GM23338 (cell line): ENCODE data around the gene OLIG3.
A peak's percentile ranks its signal among the peaks of the same experiment; 100 is the strongest.

Experiments
- CREB1 ChIP-seq: fragments of 250-450 bp; sonication (Bioruptor Pico); IDR thresholded peaks from 2 replicates; pipeline ENCODE4 v1.5.0; 2020; ENCODE audit warnings: low read depth, mild to moderate bottlenecking, moderate library complexity
- EZH2 ChIP-seq: fragments of 200-600 bp; sonication (generic); IDR thresholded peaks from one replicate; pipeline ENCODE4 v1.8.0; 2017; ENCODE audit warnings: antibody characterized with exemption, mild to moderate bottlenecking, low read depth; ENCODE audit not compliant: unreplicated experiment
- EZH2phosphoT487 ChIP-seq: fragments of 200-600 bp; sonication (generic); IDR thresholded peaks from one replicate; pipeline ENCODE4 v1.8.1; 2018; ENCODE audit warnings: antibody characterized with exemption; ENCODE audit not compliant: unreplicated experiment
- JUNB ChIP-seq: IDR thresholded peaks from one replicate; pipeline ENCODE4 v1.6.1; 2016; ENCODE audit warnings: antibody characterized with exemption; ENCODE audit not compliant: unreplicated experiment
- NANOG ChIP-seq: IDR thresholded peaks from 2 replicates; pipeline ENCODE4 v1.6.1; 2016; ENCODE audit warnings: antibody characterized with exemption, borderline replicate concordance
- POLR2AphosphoS5 ChIP-seq: IDR thresholded peaks from 2 replicates; pipeline ENCODE4 v1.6.1; 2016; ENCODE audit warnings: antibody characterized with exemption, low read depth
- TF ChIP-seq, protein P1 (sequence below), 2 experiments: fragments of 200-600 bp in 1 of 2; sonication (generic) in 1 of 2; conservative IDR thresholded peaks; 2 replicates each; pipeline versions ENCODE4 v1.5.1 to v1.6.1; 2016 to 2017; ENCODE audit warnings: antibody characterized with exemption in 2 of 2, low read depth in 2 of 2, mild to moderate bottlenecking in 2 of 2, moderate library complexity in 1 of 2
- TF ChIP-seq, protein P2 (sequence below): IDR thresholded peaks from one replicate; pipeline ENCODE4 v1.6.1; 2018; ENCODE audit warnings: antibody characterized with exemption; ENCODE audit not compliant: unreplicated experiment

DNA sequence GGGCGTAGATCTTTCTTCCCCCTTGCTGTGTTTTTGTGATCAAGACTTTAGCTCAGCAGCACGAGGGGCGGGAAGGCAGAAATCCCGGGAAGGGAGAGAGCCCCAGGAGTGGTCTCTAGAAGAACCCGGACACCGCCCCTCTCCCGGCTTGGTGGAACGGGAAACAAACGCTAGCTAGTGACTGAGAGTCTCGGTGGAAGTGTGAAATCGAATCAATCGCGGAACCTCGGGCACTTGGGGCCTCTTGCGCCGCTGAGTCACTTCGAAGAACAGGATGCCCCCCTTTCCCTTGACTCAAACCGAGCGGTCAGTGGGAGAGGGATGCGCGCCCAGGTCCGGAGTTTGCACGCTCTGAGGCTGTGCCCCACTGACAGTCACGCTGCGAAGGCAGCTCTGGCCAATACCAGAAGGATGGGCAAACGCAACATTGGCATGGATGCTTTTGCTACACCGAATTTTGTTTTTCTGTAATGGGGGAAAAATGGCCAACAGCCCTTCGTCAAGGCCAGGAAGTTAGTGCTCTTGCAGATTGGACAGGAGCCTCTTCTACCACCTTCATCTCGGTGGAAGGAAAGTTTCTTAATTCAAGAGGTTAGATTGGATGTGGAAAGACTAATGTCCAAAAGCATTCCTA, 1.6 kb upstream of the OLIG3 start:
- TF ChIP-seq, protein P1, sequence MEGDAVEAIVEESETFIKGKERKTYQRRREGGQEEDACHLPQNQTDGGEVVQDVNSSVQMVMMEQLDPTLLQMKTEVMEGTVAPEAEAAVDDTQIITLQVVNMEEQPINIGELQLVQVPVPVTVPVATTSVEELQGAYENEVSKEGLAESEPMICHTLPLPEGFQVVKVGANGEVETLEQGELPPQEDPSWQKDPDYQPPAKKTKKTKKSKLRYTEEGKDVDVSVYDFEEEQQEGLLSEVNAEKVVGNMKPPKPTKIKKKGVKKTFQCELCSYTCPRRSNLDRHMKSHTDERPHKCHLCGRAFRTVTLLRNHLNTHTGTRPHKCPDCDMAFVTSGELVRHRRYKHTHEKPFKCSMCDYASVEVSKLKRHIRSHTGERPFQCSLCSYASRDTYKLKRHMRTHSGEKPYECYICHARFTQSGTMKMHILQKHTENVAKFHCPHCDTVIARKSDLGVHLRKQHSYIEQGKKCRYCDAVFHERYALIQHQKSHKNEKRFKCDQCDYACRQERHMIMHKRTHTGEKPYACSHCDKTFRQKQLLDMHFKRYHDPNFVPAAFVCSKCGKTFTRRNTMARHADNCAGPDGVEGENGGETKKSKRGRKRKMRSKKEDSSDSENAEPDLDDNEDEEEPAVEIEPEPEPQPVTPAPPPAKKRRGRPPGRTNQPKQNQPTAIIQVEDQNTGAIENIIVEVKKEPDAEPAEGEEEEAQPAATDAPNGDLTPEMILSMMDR (conservative IDR thresholded peaks at IDR 0.05; ENCODE audit: low read depth in 2 of 2) = no peak
- TF ChIP-seq EZH2 (peak; percentile 68), POLR2AphosphoS5 (no peak), NANOG (no peak), CREB1 (CRISPR knock-in tag) (no peak), JUNB (no peak), EZH2phosphoT487 (peak; percentile 79)
- TF ChIP-seq, protein P2, sequence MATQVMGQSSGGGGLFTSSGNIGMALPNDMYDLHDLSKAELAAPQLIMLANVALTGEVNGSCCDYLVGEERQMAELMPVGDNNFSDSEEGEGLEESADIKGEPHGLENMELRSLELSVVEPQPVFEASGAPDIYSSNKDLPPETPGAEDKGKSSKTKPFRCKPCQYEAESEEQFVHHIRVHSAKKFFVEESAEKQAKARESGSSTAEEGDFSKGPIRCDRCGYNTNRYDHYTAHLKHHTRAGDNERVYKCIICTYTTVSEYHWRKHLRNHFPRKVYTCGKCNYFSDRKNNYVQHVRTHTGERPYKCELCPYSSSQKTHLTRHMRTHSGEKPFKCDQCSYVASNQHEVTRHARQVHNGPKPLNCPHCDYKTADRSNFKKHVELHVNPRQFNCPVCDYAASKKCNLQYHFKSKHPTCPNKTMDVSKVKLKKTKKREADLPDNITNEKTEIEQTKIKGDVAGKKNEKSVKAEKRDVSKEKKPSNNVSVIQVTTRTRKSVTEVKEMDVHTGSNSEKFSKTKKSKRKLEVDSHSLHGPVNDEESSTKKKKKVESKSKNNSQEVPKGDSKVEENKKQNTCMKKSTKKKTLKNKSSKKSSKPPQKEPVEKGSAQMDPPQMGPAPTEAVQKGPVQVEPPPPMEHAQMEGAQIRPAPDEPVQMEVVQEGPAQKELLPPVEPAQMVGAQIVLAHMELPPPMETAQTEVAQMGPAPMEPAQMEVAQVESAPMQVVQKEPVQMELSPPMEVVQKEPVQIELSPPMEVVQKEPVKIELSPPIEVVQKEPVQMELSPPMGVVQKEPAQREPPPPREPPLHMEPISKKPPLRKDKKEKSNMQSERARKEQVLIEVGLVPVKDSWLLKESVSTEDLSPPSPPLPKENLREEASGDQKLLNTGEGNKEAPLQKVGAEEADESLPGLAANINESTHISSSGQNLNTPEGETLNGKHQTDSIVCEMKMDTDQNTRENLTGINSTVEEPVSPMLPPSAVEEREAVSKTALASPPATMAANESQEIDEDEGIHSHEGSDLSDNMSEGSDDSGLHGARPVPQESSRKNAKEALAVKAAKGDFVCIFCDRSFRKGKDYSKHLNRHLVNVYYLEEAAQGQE = no peak
